IPS-11a (cell line): Measurements from ENCODE around the gene RBM20.
"Not testable (repeated sequence)": the region's sequence is repeated elsewhere in the genome, so short reads cannot be mapped to it uniquely, and the experiment has no call there.

Source experiments
- H3K4me3 ChIP-seq: one replicate; pipeline ENCODE4 v1.5.1; 2013; ENCODE audit warnings: low read depth, low read length, control low read depth

RBM20 gene

DNA sequence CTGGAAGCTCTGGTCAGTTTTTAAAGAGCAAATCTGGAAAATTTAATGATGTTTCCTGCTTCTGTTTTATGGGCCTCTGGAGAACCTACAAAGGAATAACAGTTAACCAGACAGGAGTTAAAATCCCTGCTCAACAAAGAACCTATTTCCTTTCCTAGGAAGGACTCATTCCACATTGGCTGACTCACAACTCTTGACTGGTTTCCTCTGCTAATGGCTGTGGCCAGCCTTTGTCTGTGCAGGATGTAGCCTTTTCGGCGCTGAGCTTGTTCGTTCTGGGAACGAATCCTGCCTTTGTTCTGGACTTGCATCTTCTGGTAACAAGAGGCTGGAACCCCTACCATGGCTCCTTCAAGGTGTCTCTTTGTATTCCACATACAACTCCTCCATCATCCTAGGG, 114.8 kb downstream of the RBM20 start:
- H3K4me3 ChIP-seq = no peak overlapping the region

DNA sequence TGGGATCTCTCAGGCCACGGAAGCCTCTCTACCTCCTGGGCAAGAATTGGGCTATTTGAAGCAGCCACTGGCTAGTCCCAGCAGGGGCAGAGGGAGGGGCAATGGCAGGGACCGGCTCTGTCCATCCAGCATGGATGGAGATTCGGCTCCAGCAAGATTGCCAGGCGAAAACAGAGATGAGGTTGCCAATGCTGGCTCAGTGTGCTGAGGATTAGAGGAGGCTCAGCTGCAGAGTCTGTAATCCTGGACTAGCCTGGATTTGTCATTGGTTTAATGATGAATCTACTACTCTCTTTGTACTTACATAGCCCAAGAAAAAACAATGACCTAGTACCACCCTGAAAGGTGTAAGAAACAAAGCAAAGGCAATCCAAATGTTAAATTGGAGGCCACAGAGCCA, 115.4 kb downstream of the RBM20 start:
- H3K4me3 ChIP-seq = no peak overlapping the region

DNA sequence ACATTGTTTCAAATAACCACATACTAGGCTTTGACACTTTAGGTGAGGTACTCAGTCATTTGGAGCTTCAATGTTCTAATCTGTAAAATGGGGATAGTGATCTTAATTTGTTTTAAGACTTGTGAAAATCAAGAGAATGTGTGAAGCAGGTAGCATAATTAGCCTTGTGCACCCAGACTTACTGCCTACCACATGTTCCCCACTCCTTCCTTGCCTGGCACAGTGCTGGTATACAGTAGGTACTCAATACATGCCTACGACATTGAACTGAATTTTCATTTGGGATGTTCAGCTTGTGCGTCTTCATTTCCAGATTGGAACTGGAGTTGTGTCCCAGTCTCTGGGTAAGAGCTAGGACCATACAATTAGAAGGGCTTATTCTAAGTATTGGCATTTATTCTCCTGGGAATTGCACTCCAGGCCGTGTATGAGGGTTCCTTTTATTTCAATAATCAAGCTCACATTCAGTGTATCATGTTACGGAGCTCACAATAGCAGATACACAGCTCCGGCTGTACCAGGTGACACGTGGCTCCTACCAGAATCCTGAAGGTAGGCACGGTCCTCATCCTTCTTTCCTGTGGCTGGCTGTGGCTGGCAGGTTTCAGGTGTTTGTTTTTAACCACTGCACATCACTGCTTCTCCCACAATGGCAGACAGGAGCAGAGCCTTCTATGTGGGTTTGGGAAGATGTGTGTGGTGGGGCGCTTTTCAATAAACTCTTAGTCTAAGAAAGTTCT, 118.1 kb downstream of the RBM20 start:
- H3K4me3 ChIP-seq = no peak overlapping the region

DNA sequence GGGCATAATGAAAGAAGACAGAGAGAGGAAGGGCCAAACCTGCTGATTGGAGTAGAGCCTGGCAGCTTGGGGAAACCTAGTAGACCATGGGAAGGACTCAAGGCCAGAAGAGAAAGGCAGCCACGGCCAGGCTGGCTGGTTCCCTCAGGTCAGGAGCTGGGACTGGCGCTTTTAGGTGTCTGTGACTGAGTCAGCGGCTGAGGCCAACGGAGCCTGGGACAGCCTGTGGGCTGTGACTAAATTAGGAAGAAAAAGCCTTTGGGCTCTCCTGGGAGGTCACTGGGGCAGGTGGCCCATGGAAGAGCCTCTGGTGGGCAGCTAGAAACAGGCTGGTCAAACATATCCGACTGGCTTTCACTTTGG, 118.7 kb downstream of the RBM20 start:
- H3K4me3 ChIP-seq = no peak overlapping the region

DNA sequence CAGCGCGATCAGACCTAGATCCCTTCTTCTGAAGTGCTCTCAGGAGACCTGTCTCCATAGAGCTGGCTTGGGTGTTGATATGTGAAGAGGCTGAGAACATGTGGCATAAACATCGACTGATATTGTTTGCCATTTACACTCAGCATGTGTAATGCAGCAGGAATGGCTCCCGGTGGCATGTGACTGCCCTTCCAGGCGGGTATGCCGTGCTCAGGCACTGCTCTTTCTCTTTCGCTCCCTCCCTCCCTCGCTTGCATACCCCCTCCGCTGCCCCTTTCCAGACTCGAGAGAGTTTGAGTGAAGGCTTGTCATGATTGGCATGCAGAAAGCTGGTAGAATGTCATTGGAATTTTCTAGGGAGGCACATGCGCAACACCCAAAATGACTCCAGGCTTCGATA, 120.2 kb downstream of the RBM20 start:
- no peak overlapping the region for H3K4me3 ChIP-seq

DNA sequence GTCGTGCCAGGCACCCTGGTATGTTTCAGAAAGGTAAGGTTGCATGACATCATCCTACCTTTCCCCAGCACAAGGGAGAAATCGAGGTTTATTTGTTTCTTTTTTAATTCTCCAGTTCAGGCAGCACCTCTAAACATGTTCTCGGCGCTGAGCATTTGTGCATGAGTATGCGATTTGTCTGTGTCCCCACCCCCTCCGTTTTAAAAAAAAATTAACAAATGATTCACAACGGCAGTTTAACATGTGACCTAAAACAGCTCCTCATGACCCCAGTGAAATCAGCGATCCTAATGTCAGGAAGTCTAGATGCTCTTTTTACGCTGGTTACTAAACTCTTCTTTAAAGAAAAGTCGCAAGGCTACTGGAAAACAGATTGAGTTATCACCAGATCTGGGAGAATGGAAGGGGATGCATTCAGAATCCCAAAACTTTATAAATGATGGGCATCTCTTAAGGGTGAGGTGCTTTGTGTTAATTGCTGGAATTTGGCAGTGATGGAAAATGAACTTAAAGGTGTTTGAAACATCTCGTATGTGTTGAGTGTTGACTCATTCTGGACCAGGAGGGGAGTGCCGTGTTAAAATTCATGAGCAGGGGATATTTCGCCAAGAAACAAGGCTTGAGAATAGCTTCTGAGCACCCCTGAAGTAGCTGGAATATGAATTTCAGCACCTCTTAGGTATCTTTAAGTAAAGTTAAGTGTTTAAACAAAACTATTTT, 120.8 kb downstream of the RBM20 start:
- H3K4me3 ChIP-seq = no peak overlapping the region

DNA sequence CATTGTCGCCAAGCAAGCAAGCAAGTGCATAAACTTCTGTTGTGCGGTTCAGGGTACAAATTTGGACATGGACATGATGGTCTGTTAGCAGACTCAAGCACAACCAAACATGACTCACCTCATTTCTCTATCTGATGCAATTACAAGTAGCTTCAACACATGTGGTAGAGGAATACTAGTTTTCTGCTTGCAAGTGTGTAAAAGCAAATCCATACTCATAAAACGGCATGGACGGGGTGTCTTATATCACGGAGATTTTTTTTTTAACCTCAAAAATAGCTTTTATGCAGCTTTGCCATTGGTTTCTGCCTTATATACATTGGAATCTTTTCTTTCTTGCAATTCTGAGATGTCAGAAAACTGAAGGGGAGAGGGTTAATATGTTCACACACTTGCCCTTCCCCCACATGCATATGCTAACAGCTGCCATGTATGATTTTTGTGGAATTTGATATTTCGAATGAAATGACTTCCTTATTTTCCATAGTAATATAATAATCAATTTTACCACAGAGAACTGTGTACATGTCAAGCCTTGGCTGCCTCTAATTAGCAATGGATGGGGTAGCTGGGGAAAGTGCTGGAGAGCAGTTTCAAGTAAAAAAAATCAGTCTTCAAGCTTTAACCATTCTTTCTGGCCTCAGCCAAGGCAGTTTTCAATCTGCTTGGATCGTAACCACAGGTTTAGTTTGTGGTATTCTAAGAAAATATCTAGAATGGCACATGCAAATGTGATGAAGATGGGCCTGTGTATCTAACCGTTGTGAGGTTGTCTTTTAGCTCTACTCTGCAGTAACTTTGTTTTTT, 121.6 kb downstream of the RBM20 start:
- H3K4me3 ChIP-seq = no peak overlapping the region

DNA sequence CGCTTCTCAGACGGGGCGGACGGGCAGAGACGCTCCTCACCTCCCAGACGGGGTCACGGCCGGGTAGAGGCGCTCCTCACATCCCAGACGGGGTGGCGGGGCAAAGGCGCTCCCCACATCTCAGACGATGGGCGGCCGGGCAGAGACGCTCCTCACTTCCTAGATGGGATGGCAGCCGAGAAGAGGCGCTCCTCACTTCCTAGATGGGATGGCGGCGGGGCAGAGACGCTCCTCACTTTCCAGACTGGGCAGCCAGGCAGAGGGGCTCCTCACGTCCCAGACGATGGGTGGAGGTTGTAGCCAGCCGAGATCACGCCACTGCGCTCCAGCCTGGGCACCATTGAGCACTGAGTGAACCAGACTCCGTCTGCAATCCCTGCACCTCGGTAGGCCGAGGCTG, 123.5 kb downstream of the RBM20 start:
- H3K4me3 ChIP-seq = not testable (repeated sequence)

DNA sequence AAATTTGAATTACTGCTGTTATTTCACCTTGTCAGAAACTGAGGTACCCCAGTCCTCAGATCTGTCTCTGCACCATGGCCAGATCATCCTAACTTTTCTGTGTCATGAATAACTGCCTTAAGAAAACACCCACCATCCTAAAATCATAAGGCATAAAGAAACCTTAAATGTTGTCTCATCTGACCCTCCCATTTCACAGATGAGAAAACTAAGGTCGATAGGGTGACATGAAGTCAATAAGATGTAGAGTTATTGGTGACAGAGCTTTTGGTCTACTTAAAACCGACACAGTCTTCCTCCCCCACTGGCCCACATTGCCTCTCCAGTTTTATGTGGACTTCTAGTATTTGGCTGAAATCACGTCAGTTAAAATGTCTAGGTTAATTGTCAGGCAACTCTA, 126.1 kb downstream of the RBM20 start:
- no peak overlapping the region for H3K4me3 ChIP-seq

DNA sequence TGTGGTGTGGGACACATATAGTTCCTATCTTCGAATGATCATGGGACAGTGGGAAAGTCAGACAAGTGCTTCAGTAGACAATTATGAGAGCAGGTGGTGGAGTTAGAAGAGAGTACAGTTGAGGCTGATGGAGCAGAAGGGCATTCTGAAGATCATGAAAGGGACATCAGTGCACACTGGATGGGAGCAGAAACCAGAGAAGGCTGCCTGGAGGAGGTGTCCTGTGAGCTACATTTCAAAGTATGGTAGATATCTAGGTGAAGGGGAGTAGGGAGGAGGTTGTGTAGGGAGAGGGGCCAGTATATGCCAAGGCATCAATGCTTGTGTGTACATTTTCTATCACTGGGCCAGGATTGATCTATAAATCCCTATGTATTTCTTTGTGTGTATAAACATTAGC, 127.3 kb downstream of the RBM20 start:
- no peak overlapping the region for H3K4me3 ChIP-seq

DNA sequence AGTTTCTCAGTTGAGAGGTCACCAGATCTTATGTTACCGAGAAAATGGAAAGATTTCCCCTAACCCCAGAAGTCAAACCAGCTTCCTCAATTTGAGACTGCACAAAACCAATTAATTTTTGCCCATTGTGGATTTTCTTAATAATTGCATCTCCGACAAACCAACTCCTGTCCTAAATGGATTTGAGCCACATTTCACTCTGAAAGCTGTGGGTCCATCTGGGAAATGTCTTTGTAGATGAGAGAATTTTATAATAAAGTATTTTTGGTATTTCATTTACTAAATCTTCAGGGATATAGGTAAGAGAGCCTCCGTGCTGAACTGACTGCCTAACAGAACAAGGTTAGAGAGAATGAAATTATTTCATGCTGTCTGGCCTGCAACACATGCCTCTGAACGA, 127.9 kb downstream of the RBM20 start:
- no peak overlapping the region for H3K4me3 ChIP-seq

DNA sequence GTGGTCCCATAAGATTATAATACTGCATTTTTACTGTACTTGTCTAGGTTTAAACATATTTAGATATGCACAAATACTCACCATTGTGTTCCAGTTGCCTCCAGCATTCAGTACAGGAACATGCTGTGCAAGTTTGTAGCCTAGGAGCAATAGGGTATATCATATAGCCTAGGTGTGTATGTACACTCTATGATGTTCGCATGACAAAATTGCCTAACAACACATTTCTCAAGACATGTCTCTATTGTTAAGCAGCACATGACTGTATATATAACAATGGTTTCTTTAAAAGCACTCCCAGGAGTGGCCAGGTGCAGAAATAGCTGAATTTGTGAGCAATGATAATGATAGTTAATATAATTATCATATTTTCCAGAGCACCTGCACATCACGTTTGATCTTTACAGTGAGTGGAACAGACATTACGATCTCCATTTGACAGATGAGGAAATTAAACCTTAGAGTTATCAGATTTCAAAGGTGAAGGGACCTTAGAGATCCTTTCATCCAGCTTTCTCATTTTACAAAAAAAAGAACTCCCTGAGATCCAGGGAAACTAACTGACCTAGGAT, 128.4 kb downstream of the RBM20 start:
- H3K4me3 ChIP-seq = no peak overlapping the region

DNA sequence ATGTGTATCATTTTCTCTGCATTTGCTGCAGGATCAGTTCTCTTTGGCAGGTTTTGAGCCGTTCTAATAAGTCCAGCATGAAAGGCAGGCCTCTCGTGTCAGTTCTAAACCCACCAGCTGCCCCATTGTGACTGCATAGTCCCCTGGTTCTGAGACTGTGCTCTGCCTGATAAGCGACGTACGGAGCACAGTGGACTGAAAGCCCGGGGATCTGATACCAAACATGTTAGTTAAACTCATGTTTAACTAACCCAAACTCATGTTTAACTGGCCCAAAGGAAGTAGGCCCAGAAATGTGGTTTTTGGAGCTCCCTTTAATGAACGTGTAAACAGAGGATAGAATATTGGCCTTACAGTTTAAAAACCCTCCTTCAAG, 129.5 kb downstream of the RBM20 start:
- no peak overlapping the region for H3K4me3 ChIP-seq

DNA sequence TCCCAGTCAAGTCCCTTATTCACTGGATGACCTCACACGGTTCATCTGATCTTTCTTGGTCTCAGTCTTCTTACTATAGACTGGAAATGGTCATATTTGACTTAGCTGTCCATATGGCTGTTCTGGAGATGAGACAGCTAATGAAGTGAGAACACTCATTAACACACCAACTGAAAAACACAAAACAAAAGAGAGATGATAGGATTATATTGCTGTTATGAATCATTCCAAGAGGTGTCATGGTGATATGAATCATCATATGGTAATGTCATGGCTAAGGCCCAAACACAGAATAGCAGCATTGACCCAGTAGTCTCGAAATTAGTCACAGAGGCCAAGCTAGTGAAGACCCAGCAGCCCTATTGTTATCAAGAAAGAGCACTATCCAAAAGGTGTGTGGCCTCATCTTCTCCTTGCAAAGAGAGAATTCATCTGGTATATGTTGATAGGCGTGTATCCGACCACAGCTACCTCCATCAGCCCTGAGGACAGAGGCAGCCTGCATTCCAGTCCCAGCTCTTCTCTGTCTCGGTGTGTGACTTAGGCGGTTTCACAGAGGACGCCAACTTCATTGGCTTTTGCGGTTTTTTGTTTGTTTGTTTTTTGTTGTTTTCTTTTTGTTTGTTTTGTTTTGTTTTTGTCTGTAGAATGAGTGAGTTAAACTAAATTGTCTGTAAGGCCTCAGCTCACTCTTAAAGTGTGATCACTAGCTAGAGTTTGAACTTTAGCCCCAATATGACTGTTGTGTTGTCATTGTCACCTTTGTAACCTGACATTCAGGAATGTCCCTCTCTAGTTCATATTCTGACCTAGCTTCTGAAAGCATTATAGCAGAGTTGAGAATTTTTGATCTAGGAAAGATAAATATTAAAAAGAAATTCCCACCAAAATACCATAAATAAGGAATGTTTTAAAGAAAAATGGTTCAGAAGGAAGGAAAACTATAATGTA, 130.2 kb downstream of the RBM20 start:
- no peak overlapping the region for H3K4me3 ChIP-seq

DNA sequence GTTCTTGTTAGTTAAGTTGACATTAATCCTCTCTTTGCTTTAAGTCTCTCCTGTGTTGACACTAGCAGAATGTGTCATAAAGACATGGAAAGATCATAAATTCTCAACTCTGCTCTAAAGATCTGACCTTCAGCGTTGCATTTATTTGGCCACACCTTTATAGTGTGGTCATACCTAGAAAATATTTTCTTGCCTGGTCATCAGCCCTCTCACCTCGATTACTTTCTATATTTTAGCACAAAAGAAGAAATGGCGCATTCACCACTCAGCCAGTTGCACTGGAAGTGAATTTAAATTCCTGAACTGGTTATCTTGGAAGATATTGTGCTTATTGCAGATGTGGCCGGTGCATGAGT, 130.9 kb downstream of the RBM20 start:
- H3K4me3 ChIP-seq = no peak overlapping the region

DNA sequence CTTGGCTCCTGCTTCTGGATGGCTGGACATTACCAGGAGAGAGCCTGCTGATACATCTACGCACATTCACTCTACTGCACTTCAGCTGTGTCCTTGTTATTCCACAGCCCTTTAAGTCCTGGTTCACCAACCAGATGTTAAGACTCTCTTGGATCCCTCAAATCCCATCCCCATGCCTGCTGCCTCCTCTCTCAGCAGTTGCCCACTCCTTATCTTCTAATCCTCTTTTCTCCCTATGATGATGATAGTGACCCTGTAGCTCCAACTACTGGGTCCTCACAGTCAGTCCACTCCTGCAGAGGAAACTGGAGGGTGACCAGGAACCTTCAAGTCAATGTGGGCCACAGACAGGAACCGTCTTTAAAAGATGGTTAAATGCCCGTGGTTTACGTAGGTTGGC, 131.3 kb downstream of the RBM20 start:
- H3K4me3 ChIP-seq = no peak overlapping the region

DNA sequence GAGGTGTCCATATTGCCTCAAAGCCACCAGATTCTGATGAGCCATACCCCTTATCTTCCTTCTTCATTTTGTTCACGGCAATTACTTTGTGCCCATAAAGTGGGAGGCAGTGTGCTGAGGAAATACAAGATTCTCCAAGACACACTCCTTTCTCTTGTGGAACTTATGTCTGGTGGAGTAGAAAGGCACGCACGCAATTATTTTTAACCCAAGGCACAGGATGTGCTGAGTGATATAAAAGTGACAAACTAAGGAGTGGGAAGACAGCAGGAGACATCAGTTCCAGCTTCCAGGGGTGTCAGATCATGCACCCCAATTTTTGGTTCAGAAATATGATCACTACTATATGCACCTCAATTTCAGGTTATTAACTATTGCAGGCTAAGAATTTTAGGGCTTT, 132.9 kb downstream of the RBM20 start:
- no peak overlapping the region for H3K4me3 ChIP-seq

DNA sequence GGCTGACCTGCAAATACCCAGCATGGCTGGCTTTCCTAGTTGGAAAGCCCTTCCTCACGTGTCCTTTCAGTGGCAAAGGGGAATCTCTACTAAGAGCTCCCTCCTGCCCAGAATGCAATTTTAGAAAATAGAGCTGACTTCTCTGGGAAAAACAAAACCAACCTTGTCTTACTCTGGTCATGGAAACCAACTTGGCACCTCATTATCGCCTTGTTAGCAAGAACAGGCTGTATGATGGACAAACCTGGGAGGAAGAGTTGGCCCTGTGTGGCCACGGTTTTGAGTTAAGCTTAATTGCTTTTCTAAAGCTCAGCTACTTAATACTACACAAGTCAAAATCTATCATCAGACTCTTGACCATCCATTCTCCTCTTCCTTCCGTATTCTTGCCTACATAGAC, 133.5 kb downstream of the RBM20 start:
- no peak overlapping the region for H3K4me3 ChIP-seq

DNA sequence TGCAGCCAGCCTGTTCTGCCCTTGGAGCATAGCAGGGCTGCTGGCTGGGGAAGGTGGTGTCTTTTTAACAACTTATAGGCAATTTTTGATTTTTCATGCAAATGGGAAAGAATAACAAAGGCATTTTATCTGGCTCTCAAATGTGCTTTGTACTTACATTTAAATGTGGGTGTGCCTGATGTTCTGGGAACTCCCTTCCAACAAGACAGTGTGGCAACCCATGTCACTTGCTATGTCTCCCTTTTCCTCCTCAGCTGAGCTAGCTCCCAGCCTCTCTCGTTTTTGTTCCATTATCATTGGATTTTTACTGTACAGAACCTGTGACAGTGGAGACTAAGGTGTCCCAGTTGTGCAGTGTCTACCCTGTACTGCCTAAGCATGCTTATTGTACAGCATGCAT, 134.1 kb downstream of the RBM20 start:
- H3K4me3 ChIP-seq = no peak overlapping the region

DNA sequence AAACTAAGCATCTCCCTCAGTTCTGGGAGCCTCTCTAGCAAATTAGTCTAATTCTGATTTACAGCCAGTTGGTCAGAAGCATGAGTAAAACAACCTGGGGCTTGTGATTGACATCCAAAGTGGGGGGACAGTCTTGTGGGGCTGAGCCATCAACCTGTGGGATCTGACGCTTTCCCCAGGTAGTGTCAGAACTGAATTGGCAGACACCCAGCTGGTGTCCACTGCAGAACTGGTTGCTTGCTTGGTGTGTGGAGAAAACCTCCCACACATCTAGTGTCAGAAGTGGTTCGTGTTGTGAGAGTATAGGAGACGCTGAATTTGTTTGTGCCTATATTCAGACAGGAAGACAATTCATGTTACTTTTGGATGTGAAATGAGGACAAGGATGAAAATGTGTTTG, 135.4 kb downstream of the RBM20 start:
- H3K4me3 ChIP-seq = no peak overlapping the region

DNA sequence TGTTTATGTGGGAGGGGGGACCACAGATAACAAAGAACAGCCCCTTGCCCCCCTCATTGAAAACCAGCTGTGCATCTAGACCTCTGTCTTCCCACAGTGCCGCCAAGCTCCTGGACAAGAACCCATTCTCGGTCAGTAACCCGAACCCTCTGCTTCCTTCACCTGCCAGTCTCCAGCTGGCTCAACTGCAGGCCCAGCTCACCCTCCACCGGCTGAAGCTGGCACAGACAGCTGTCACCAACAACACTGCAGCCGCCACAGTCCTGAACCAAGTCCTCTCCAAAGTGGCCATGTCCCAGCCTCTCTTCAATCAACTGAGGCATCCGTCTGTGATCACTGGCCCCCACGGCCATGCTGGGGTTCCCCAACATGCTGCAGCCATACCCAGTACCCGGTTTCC, 136.6 kb downstream of the RBM20 start:
- H3K4me3 ChIP-seq = no peak overlapping the region
